Measurements from ENCODE around the gene RIMS3.

DNA sequence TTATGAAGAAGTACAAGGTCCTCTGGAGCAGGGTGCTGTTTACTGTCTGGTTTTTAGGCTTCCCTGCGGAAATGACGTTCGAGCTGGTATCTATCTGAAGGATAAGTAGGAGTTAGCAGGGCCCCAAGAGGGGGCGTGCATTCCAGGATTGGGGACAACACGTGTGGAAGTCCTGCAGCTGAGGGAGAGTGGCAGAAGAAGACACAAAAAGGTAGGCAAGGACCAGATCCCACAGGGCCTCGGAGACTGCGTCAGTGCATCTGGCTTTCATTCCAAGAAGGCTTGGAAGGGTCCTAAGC is 5.9 kb downstream of the RIMS3 start:
- TF ChIP-seq, protein P1, sequence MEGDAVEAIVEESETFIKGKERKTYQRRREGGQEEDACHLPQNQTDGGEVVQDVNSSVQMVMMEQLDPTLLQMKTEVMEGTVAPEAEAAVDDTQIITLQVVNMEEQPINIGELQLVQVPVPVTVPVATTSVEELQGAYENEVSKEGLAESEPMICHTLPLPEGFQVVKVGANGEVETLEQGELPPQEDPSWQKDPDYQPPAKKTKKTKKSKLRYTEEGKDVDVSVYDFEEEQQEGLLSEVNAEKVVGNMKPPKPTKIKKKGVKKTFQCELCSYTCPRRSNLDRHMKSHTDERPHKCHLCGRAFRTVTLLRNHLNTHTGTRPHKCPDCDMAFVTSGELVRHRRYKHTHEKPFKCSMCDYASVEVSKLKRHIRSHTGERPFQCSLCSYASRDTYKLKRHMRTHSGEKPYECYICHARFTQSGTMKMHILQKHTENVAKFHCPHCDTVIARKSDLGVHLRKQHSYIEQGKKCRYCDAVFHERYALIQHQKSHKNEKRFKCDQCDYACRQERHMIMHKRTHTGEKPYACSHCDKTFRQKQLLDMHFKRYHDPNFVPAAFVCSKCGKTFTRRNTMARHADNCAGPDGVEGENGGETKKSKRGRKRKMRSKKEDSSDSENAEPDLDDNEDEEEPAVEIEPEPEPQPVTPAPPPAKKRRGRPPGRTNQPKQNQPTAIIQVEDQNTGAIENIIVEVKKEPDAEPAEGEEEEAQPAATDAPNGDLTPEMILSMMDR (conservative IDR thresholded peaks at IDR 0.05; ENCODE audit: low read length) = no peak
- no peak for TF ChIP-seq EZH2phosphoT487 (IDR thresholded peaks at IDR 0.05; ENCODE audit: borderline replicate concordance)
